ENCODE data around the gene POLRMT.

POLRMT gene

DNA sequence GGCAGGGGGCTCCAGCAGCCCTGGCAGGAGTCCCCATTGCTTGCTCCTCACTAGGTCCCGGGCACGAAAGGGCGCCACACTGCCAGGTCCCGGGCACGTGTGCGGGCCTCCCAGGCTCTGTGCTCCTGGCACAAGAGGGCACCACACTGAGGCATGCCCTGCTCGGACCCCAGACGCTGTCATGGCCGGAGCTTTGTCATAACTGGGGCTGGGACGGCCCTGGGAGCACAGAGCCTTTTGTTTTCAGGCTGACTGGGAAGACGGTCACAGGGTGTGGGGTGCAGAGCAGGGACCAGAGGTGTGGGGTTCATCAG is 53.5 kb downstream of the POLRMT start:
- DNase-seq (ENCODE audit: low read depth): no peak
- no peak overlapping the region for H3K4me3 ChIP-seq (ENCODE audit: low read length)
- TF ChIP-seq, protein P1, sequence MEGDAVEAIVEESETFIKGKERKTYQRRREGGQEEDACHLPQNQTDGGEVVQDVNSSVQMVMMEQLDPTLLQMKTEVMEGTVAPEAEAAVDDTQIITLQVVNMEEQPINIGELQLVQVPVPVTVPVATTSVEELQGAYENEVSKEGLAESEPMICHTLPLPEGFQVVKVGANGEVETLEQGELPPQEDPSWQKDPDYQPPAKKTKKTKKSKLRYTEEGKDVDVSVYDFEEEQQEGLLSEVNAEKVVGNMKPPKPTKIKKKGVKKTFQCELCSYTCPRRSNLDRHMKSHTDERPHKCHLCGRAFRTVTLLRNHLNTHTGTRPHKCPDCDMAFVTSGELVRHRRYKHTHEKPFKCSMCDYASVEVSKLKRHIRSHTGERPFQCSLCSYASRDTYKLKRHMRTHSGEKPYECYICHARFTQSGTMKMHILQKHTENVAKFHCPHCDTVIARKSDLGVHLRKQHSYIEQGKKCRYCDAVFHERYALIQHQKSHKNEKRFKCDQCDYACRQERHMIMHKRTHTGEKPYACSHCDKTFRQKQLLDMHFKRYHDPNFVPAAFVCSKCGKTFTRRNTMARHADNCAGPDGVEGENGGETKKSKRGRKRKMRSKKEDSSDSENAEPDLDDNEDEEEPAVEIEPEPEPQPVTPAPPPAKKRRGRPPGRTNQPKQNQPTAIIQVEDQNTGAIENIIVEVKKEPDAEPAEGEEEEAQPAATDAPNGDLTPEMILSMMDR (conservative IDR thresholded peaks at IDR 0.05; ENCODE audit: low read depth, low read length): no peak

DNA sequence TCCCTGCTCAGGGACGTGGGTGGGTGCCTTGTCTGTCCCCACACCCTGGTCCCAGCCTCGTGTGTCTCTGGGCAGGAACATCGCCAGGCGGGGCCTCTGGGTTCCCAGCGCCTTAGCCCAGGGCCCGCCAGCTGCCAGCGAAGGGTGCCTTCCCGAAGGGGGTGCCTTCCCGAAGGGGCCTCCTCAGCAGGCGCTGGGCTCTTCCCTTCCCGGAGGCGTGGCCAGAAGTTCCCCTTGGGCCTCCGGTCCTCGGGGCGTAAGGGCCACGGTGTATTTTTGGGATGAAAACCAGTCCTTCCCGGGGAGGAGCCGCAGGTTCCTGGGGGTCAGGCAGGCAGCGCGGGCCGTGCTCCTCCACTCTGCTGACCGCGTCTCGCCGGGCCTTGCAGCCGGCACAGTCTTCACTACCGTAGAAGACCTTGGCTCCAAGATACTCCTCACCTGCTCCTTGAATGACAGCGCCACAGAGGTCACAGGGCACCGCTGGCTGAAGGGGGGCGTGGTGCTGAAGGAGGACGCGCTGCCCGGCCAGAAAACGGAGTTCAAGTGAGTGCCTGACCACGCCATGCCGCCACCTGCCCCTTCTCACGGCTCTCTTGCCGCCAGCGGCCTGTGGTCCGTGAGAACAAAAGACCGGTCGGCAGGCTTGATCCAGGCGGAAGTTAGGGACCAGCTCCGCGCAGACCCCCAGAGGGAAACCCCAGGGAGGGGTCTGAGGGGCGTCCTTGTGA is 54.1 kb downstream of the POLRMT start:
- TF ChIP-seq, protein P1 (conservative IDR thresholded peaks at IDR 0.05; ENCODE audit: low read depth, low read length): no peak
- no peak overlapping the region for H3K4me3 ChIP-seq (ENCODE audit: low read length)
- DNase-seq (ENCODE audit: low read depth): no peak

DNA sequence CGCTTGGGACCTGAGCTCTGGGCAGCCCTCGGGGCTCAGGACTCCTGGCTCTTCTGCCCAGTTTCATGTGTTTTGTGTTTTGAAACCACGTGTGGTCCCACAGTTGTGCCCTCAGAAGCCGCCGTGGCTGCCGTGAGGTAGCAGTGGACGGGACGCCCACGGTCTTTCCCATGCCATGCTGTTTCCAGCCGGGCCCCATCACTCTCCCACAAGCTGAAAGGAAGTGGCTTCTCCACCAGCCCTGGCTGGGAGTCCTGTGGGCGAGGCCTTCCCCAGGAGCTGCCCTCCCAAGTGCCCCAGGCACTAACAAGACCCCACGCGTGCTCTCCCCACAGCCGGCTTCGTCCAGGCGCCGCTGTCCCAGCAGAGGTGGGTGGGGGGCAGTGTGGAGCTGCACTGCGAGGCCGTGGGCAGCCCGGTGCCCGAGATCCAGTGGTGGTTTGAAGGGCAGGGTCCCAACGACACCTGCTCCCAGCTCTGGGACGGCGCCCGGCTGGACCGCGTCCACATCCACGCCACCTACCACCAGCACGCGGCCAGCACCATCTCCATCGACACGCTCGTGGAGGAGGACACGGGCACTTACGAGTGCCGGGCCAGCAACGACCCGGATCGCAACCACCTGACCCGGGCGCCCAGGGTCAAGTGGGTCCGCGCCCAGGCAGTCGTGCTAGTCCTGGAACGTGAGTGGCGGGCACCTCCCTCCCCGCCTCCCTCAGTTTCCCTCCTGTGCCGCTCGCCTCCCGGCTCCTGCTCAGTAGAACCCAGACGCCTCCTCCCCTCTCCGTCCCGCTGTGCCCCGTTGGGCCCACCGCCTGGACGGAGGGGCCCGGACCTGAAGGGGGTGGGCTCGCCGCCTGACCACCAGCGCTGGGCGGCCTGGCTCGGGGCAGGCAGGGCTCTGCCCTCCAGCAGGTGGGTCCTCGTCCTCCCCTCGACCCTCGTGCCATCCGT is 55.6 kb downstream of the POLRMT start:
- TF ChIP-seq, protein P1 (conservative IDR thresholded peaks at IDR 0.05; ENCODE audit: low read depth, low read length): peak; percentile 17
- no peak overlapping the region for H3K4me3 ChIP-seq (ENCODE audit: low read length)
- DNase-seq (ENCODE audit: low read depth): no peak

DNA sequence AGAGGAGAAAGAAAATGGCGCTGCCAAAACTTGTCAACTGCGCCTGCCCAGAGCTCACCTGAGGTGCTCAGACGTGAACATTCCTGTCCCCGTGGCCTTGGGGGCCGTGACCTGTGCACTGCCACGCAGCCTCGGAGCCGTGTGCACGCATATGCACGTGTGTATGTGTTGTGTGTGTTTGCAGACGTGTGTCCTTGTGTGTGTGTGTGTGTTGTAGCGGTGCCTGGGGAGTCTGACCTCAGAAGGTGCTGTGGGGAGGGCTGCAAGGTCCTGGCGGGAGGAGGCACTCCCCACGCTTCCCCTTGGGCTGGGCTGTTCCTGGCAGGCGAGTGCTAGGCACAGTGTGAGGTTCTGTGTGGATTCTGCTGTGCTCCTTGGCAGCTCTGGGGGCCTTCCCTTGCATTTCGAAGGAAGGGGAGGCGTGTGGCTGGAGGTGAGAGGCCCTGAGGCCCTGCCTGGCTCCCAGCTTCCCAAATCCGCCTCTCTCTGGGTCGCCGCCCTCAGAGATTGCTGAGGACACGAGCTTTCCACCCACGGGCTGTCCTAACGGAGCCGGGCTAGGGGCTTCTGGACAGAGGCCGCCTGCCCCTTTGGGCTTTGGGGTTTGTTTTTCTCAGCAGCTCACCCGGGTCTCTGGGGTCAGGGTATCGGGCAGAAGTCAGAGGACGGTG is 56.4 kb downstream of the POLRMT start:
- no peak for DNase-seq (ENCODE audit: low read depth)
- TF ChIP-seq, protein P1 (conservative IDR thresholded peaks at IDR 0.05; ENCODE audit: low read depth, low read length): no peak
- no peak overlapping the region for H3K4me3 ChIP-seq (ENCODE audit: low read length)

DNA sequence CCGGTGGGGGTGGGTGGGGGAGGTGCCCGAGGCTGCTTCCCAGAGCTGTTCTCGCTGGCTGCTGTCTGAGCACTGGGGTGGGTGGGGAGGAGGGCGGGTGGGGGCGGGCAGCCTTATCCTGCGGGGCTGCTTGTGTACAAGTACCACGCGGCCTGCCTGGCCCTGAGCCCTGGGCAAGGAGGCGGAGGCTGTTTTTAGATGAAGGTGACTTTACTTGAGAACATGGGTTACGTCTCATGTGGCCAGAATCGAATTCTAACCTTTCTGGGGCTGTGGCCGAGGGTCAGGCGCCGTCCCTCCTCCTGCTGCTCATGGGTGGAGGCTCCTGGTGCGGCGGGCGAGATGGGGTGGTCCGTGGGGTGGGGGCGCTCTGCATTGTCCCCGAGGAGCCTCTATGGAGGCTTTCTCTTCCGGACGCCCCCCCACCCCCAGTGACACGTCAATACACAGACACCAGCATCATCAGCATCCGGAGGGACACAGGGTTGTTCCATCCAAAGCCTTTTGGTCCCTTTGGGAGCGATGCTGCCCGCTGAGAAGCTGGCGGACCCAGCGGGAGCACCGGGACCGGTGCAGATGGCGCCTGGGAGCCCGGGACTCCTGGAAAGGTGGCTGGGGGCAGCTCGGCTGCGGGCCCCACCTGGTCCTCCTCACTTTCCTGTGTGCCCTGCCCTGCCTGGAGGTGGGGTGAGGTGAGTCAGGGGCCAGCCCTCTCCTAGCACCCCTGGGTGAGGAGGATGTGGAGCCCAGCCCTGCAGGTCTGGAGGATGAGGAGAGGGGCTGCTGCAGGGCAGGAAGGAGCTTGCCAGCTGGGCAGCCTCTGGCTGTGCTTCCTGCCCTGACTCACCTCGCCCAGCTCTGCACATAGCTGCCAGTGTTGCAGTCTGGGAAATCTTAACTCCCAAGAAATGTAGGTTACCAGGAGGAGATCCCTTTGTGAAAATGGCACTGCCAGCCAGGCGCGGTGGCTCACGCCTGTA is 57.5 kb downstream of the POLRMT start:
- peak; percentile 54 for DNase-seq (ENCODE audit: low read depth)
- peak overlapping the region; percentile 95 for H3K4me3 ChIP-seq (ENCODE audit: low read length)
- TF ChIP-seq, protein P1 (conservative IDR thresholded peaks at IDR 0.05; ENCODE audit: low read depth, low read length): no peak

Measured in retinal pigment epithelial cell (primary cell).